Measurements from ENCODE around the gene PCDH19.

DNA sequence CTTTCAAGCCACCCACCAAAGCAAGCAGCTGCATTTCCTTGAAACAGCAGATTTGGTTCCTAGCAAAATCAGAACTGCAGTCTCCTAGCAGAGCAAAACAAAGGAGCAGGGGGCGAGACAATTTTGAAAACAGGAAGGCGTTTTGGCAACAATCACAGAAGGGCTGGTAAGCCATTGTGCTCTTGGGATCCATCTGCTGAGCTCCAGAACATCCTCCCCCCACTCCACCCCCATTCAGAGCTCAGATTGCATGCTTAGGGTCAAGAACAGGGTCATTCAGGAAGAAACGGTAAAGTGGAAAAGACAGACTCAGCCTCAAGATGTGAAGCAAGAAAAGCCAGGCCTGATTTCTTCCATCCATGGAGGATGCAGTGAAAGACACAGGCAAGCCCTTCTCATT is 7.6 kb upstream of the PCDH19 start:
- TF ChIP-seq CTCF (IDR thresholded peaks at IDR 0.05) (no peak), POLR2A (IDR thresholded peaks at IDR 0.05) (no peak)

Measured in adrenal gland (tissue), 5 donors.